ENCODE measurements around the gene WNT7B. TPM values are rescaled to one million over a fixed set of nuclear protein-coding genes. Genes with fewer than 3 reads are reported as not detected.

The WNT7B gene
- total RNA-seq, 1 experiment from 2014 or later = 0.57 TPM

DNA sequence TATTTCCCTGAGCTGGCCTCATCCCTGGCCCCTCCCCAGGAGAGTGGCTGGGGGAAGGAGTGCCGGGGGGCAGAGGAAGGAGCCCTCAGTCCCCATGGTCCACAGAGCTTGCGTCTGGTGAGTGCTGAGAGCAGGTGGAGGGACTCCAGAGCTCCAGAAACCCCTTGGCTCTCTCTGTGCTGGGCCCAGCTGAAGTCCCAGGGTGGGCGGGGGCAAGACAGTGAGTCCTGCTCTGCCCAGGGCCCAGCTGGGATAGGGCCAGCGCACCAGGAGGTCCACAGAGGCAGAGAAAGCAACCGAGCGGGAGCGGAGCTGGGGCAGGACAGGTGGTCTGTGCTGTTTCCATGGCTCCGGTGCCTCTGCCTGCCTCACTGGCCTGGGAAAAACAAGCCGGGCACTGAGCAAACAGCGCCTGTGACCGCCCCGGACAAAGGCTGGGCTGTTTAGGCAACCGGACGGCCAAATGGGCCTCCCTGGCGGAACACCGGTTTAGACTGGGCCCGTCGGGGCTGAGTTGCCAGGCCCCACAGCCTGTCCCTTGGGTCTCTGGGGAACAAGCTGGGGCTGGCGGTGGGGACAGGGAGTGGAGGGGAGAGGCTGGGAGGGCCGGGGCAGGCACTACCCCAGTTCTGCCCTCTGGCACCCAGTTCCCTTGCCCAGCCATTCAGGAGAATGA lies 34.1 kb upstream of the WNT7B start:
- ChIA-PET CTCF (interaction anchor here (0.6 kb wide), 1 partner anchor 24 kb away, joined by 3 read pairs; no protein-coding TSS in a partner anchor), POLR2A (no interaction called here)
- H3K9me3 Mint-ChIP-seq (ENCODE audit: unreplicated experiment) = no peaks in the 10 kb centered on the region
- H3K36me3 ChIP-seq (ENCODE audit: control insufficient read depth, insufficient read depth, low read length) = no peaks in the 10 kb centered on the region
- peaks cover 9% of the 10 kb centered on the region for H3K36me3 Mint-ChIP-seq (ENCODE audit: insufficient read depth, unreplicated experiment)
- intact Hi-C loops (cut with micrococcal nuclease; ENCODE audit: unreplicated experiment) = no loop called here
- no peaks in the 10 kb centered on the region for H3K27me3 Mint-ChIP-seq (ENCODE audit: insufficient read depth, unreplicated experiment)
- TF ChIP-seq, protein P1, sequence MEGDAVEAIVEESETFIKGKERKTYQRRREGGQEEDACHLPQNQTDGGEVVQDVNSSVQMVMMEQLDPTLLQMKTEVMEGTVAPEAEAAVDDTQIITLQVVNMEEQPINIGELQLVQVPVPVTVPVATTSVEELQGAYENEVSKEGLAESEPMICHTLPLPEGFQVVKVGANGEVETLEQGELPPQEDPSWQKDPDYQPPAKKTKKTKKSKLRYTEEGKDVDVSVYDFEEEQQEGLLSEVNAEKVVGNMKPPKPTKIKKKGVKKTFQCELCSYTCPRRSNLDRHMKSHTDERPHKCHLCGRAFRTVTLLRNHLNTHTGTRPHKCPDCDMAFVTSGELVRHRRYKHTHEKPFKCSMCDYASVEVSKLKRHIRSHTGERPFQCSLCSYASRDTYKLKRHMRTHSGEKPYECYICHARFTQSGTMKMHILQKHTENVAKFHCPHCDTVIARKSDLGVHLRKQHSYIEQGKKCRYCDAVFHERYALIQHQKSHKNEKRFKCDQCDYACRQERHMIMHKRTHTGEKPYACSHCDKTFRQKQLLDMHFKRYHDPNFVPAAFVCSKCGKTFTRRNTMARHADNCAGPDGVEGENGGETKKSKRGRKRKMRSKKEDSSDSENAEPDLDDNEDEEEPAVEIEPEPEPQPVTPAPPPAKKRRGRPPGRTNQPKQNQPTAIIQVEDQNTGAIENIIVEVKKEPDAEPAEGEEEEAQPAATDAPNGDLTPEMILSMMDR (IDR thresholded peaks at IDR 0.05; ENCODE audit: insufficient read depth in 1 of 2, low read depth in 1 of 2, low read length in 1 of 2, severe bottlenecking in 1 of 2, unreplicated experiment in 1 of 2) = no peak
- no TSS peak for BruUV-seq (replicated peaks)
- no peaks in the 10 kb centered on the region for H3K4me1 Mint-ChIP-seq (ENCODE audit: low read depth, unreplicated experiment)
- H3K9me3 ChIP-seq = 0 out of 2 replicates have a peak, but pooled peaks cover 5% of the 10 kb centered on the region
- no peak overlapping the region for H3K27ac Mint-ChIP-seq (ENCODE audit: unreplicated experiment)
- no peak for DNase-seq
- no peaks in the 10 kb centered on the region for H3K27me3 ChIP-seq (replicated peaks; ENCODE audit: control insufficient read depth, insufficient read depth, low read length)
- H3K4me3 ChIP-seq (ENCODE audit: low read depth, low read length) = no peak overlapping the region
- peaks cover 22% of the 10 kb centered on the region for H3K4me1 ChIP-seq
- H3K4me3 Mint-ChIP-seq (ENCODE audit: unreplicated experiment) = no peak overlapping the region

DNA sequence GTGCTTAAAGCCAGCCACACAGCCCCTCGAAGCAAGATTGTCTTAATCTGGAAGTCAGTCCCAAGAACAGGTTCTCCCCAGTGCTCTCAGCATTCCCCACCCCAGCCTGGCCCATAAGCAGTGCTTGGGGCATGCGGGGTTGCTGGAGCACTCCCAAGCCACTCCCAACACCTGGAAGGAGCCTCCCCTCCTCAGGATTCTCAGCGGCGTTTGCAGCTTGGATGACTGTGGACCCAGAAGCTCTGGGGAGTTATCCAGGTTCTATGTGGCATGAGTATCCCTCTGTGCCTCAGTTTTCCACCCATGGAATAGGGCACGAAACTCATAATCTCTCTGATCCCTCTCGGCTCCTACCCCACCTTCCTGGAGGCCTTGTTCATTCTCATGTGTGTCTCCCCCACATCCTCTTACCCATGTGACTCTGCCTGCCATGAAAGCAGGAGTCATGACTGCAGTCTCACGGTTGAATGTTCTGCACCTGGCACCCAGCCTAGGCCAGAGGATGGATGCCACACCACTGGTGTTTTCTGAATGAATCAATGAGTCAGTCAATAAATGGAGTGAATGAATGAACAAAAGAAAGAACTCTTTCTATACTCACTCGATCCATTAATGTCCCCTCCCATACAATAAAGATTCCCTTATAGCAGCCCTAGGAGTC lies 33.4 kb upstream of the WNT7B start:
- Mint-ChIP-seq H3K27ac (ENCODE audit: unreplicated experiment) (no peak overlapping the region), H3K27me3 (ENCODE audit: insufficient read depth, unreplicated experiment) (no peaks in the 10 kb centered on the region), H3K4me3 (ENCODE audit: unreplicated experiment) (no peak overlapping the region), H3K36me3 (ENCODE audit: insufficient read depth, unreplicated experiment) (peaks cover 9% of the 10 kb centered on the region), H3K9me3 (ENCODE audit: unreplicated experiment) (no peaks in the 10 kb centered on the region), H3K4me1 (ENCODE audit: low read depth, unreplicated experiment) (no peaks in the 10 kb centered on the region)
- intact Hi-C loops (cut with micrococcal nuclease; ENCODE audit: unreplicated experiment) = no loop called here
- DNase-seq = no peak
- ChIA-PET POLR2A (no interaction called here), CTCF (no interaction called here)
- Histone ChIP-seq H3K36me3 (ENCODE audit: control insufficient read depth, insufficient read depth, low read length) (no peaks in the 10 kb centered on the region), H3K27me3 (replicated peaks; ENCODE audit: control insufficient read depth, insufficient read depth, low read length) (no peaks in the 10 kb centered on the region), H3K9me3 (0 out of 2 replicates have a peak, but pooled peaks cover 5% of the 10 kb centered on the region), H3K4me3 (ENCODE audit: low read depth, low read length) (no peak overlapping the region), H3K4me1 (peaks cover 22% of the 10 kb centered on the region)
- TF ChIP-seq, protein P1 (IDR thresholded peaks at IDR 0.05; ENCODE audit: insufficient read depth in 1 of 2, low read depth in 1 of 2, low read length in 1 of 2, severe bottlenecking in 1 of 2, unreplicated experiment in 1 of 2) = no peak
- no TSS peak for BruUV-seq (replicated peaks)

DNA sequence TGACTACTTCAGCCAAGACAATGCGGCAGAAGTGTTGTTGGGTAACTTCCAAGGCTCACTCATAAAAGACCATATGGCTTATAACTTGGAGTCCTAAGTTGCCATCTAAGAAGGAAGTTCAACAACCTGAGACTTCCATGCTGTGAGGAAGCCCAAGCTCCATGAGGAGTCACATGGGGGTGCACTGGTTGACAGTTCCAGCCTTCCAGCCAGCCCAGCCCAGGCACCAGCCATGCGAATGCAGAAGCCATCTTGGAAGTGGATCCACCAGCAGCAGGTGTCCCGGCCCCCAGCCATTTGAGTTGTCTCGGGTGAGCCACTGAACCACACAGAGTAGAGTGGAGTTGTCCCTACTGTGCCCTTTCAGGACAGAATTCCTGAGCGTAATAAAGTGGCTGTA lies 32.8 kb upstream of the WNT7B start:
- intact Hi-C loops (cut with micrococcal nuclease; ENCODE audit: unreplicated experiment) = no loop called here
- no TSS peak for BruUV-seq (replicated peaks)
- Mint-ChIP-seq H3K36me3 (ENCODE audit: insufficient read depth, unreplicated experiment) (peaks cover 9% of the 10 kb centered on the region), H3K4me3 (ENCODE audit: unreplicated experiment) (no peak overlapping the region), H3K27me3 (ENCODE audit: insufficient read depth, unreplicated experiment) (no peaks in the 10 kb centered on the region), H3K4me1 (ENCODE audit: low read depth, unreplicated experiment) (no peaks in the 10 kb centered on the region), H3K9me3 (ENCODE audit: unreplicated experiment) (no peaks in the 10 kb centered on the region), H3K27ac (ENCODE audit: unreplicated experiment) (no peak overlapping the region)
- Histone ChIP-seq H3K36me3 (ENCODE audit: control insufficient read depth, insufficient read depth, low read length) (no peaks in the 10 kb centered on the region), H3K4me1 (peaks cover 21% of the 10 kb centered on the region), H3K4me3 (ENCODE audit: low read depth, low read length) (no peak overlapping the region), H3K27me3 (replicated peaks; ENCODE audit: control insufficient read depth, insufficient read depth, low read length) (no peaks in the 10 kb centered on the region), H3K9me3 (0 out of 2 replicates have a peak, but pooled peaks cover 5% of the 10 kb centered on the region)
- POLR2A ChIA-PET = no interaction called here
- no peak for DNase-seq
- CTCF ChIA-PET = interaction anchor here (1.4 kb wide), 1 partner anchor 27 kb away, joined by 3 read pairs; no protein-coding TSS in a partner anchor
- TF ChIP-seq, protein P1 (IDR thresholded peaks at IDR 0.05; ENCODE audit: insufficient read depth in 1 of 2, low read depth in 1 of 2, low read length in 1 of 2, severe bottlenecking in 1 of 2, unreplicated experiment in 1 of 2) = no peak

Data from Caco-2 (cell line).